Dermis lymphatic vessel endothelial cell (primary cell): ENCODE results near the gene BARHL1. TPM values are rescaled to one million over a fixed set of nuclear protein-coding genes. Genes with fewer than 3 reads are reported as not detected.

Source experiments
- total RNA-seq: library from RNA; depleted of rRNA; stranded (reverse); fragments of >200 nt; gene quantifications from 2 replicates; pipeline ENCODE4 v1.2.1, GENCODE V29; 2014

Gene BARHL1
- total RNA-seq, result not detected in 2 replicates

GRCh38 chr9:132582276-132582785 lies at the start of gene BARHL1:
Gene BARHL1, plus strand, starts transcription at chr9:132582606. Its CDS starts 192 bp downstream, at chr9:132582798.

Other genes with a start within 250 kb of the BARHL1 start
- 90.7 and 112 TPM in 2 replicates for gene SETX, start 227.6 kb upstream of the BARHL1 start, total RNA-seq
- gene TTF1, start 175.8 kb upstream of the BARHL1 start, total RNA-seq, result 10.3 and 14.2 TPM in 2 replicates
- 0.22 and 0.34 TPM in 2 replicates for gene CFAP77, start 172.4 kb upstream of the BARHL1 start, total RNA-seq
- 7.3 and 13.1 TPM in 2 replicates for gene DDX31, start 87.4 kb downstream of the BARHL1 start, total RNA-seq
- gene GTF3C4, start 87.9 kb downstream of the BARHL1 start, total RNA-seq, result 12.0 and 14.3 TPM in 2 replicates